ENCODE data around the gene HACL1.
"Not testable (repeated sequence)": the region's sequence is repeated elsewhere in the genome, so short reads cannot be mapped to it uniquely, and the experiment has no call there.

HACL1 gene

DNA sequence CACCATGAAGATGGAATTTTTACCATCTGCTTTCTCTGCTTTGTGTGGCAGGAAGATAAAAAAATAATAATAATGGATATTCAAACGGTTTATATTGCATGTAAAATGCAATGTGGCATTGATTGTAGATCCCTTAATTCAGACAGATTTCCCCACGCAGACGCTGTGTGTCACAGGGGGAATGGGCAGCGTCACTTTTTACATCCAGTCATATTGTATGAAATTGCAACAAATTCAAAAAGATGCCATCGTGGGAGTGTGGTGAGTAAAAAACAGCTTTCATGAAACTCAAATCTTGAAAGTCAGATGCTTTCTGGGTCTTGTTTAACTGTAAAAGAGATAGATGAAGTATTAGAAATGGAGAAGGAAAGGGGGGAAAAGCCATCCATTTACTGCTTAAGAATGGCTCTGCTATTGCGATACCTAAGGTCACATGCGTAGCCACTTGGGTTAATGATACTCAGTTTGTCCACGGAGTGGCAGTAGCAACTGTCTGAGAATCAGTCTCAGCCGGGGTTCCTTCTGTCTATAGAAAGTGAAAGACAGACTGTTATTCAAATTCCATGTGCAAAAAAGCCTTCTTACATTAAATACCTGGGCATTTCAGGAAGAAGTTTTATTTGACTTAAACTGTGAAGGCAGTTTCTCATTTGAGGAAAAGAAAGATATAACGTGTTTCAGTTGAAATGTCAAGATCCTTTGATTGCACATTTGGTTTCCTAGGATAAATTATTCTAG lies 28.7 kb upstream of the HACL1 start:
- peak; percentile 84 for DNase-seq

DNA sequence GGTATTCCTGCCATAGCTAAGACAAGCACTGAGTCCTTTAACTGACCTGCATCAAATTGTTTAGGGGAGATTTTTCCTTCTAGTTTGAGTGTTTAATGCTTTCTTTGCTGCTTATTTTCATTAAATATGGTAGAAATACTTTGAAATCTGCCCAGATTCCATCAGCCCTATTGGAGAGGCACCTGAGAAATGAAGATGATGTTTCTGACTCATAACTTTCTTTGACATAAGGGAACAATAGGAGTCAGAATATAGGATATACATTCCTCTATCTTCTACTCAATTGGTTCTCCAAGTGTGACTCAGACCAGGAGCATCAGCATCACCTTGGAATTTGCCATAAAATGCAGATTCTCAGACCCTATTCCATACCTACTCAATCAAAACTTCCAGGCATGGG lies 27.6 kb upstream of the HACL1 start:
- no peak for DNase-seq

DNA sequence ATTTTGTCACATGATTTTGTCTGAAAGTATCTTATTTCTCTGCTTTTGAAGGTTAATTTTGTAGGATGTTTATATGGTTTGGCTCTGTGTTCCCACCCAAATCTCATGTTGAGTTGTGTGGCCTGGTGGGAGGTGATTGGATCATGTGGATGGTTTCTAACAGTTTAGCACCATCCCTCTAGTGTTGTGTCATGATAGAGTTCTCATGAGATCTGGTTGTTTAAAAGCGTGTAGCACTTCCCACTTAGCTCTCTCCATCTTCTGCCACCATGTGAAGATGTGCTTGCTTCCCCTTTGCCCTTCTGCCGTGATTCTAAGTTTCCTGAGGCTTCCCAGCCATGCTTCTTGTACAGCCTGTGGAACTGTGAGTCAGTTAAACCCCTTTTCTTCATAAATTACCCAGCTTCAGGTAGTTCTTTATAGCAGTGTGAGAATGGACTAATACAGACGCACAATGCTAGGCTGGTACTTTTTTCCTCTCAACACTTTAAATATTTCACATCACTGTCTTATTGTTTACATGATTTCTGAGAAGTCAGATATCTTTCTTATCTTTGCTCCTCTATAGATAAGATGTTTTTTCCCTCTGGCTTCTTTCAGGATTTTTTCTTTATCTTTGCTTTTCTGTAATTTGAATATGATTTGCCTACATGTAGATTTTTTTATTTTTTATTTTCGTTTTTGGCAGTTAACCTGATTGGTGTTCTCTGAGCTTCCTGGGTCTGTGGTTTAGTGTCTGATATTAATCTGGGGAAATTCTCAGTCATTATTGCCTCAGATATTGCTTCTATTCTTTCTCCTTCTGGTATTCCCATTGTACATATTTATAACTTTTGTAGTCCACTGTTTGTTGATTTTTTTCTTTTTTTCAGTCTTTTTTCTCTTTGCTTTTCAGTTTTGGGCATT lies 22.4 kb upstream of the HACL1 start:
- DNase-seq = no peak

DNA sequence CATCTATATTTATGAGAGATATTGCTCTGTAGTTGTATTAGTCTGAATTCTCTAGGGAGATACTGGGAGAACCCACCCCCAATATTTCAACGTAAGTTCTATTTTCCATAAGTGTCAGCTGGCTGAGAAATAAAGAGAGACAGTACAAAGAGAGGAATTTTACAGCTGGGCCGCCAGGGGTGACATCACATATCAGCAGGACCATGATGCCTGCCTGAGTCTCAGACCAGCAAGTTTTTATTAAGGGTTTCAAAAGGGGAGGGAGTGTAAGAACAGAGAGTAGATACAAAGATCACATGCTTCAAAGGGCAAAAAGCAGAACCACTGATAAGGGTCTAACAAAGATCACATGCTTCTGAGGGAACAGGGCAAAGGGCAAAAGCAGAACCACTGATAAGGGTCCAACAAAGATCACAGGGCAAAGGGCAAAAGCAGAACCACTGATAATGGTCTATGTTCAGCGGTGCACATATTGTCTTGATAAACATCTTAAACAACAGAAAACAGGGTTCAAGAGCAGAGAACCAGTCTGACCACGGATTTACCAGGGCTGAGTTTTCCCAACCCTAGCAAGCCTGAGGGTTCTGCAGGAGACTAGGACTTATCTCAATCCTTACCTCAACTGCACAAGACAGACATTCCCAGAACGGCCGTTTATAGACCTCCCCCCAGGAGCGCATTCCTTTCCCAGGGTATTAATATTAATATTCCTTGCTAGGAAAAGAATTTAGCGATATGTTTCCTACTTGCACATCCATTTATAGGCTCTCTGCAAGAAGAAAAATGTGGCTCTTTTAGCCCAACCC lies 18.5 kb upstream of the HACL1 start:
- not testable (repeated sequence) for DNase-seq

DNA sequence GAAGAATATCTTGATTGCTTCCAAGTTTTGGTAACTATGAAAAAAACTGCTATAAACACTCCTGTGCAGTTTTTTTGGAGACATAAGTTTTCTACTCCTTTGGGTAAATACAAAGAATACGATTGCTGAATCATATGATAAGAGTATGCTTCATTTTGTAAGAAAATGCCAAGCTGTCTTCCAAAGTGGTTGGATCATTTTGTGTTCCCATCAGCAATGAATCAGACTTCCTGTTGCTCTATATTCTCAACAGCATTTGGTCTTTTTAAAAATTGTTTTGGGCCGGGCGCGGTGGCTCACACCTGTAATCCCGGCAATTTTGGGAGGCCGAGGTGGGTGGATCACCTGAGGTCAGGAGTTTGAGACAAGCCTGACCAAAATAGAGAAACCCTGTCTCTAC lies 14.7 kb upstream of the HACL1 start:
- no peak for DNase-seq

DNA sequence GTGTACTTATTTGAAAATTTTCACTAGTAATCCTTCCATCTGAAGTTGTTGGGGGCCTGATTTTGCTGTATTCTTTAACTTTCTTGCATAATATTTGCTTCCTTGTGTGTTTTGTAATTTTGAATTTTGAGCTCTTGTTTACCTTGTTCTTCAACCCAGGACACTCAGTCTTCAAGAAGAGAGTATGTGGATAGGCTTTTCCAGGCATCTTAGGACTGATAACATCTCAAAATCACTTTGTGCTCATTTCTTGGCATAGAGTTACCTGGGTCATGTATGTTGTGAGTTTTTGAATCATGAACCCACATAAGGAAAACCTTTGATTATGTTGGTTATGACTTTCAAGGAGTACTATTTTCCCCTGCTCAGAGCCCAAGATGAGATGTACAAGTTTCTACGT lies 13.6 kb upstream of the HACL1 start:
- DNase-seq = no peak

DNA sequence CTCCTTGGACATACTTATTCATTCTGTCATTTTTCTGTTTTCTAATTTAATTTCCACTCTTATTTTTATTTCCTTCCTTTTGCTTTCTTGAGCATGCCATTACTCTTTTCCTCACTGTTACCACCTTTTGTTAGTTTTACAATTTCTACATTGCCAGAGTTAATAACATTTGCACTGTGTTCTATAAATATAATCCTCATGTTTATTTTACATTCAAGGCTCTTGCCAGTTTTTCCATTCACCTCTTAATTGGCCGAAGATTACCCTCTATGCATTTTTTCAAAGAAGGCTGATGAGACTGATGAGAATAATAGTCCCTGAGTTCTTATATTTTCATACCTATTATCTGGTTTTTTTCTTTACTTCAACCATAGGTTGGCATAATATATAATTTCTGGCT lies 10.6 kb upstream of the HACL1 start:
- DNase-seq = no peak

DNA sequence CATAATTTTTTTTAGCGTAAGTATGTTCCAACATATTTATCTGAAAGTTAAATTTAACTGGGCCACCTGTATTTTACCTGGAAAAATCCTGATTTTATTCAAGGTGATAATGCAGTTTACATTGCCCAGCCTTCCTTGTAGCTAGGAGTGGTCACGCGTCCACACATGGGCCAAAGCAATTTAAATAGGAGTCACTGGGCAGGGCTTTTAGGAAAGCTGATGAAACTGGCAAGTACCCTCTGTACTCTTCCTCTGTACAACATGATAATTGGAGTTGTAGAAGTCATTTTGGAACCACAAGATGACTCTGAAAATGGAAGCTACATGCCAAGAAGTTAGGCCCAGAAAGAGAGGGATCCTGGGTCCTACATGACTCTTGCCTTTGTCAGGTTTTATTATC lies 9.6 kb upstream of the HACL1 start:
- DNase-seq = no peak

DNA sequence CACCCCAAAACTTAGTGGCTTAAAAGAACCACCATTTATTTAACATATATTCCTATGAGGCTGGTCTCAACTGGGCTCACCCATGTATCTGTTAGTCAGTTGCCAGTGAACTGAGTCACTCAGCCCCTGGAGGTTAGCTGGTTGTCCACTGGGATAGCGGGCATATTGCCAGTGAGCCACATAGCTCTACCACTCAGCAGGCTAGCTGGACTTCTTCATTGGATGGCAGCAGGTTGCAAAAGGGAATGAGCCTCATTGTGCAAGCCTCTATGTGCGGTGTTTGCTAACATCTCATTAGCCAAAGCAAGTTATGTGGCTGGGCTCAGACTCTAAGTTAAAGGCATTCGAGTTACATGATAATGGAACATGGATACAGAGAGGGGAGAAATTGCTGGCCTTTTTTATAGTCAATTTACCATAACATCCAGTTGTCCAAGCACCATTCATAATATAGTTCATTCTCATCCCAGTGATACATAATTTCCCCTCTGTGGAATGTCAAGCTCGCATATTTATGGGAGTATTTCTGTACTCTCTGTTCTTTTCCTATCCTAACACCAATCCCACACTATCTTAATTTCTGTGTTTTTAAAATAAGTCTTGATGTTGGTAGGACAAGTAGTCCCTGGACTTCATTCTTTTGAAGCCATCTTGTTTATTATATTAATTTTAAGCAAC lies 8.9 kb upstream of the HACL1 start:
- peak; percentile 29 for DNase-seq

DNA sequence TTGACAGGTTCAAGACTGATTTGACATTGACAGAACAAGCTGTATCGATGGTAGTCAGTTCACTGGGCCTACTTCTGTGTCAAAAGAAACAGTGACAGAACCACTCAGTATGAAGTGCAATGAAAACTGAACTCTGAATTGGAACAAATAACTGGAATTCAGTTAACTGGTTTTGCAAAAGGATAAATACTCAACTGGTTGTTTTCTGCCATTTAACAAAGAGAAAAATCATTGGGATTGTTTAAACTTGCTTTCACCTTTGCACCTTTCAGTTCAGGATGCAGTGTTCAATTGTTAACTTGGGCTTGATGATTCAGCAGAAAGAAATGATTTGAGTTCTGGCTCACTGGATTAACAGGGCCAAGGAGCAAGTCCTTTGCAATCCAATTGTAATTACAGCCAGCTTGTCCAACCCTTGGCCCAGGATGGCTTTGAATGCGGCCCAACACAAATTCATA lies 5.1 kb upstream of the HACL1 start:
- DNase-seq = no peak

DNA sequence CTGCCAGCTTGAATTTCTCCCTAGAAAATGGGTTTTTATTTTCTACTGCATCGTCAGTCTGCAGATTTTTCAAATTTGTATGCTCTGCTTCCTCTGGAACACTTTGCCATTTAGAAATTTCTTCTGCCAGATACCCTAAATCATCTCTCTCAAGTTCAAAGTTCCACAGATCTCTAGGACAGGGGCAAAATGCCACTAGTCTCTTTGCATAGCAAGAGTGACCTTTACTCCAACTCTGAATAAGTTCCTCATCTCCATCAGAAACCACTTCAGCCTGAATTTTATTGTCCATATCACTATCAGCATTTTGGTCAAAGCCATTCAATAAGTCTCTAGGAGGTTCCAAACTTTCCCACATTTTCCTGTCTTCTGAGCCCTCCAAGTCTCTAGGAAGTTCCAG lies 3.2 kb upstream of the HACL1 start:
- DNase-seq = not testable (repeated sequence)

DNA sequence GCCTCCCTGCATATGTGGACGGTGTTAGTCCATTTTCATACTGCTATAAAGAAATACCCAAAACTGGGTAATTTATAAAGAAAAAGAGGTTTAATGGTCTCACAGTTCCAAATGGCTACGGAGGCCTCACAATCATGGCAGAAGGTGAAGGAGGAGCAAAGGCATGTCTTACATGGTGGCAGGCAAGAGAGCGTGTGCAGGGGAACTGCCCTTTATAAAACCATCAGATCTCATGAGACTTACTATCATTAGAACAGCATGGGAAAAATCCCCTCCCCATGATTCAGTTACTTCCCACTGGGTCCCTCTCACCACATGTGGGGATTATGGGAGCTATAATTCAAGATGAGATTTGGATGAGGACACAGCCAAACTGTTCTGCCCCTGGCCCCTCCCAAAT lies 1.4 kb upstream of the HACL1 start:
- DNase-seq = not testable (repeated sequence)

DNA sequence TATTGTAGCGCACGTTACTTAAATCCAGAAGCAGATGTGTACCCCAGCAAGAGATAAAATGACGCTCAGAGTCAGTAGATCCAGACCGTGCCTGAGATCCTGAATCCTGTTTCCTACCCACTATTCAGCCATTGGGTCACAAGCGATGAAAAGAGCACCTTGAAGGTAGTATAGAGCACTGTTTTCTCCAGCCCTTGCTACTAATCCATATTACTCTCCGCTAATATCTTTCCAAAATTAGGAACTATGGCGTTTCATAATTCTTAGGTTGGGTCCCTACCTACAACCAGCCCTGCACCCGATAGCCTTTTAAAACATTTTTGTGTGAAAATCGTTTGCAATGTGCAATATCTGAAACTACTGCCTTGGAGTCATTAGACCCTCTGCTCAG lies 772 bp upstream of the HACL1 start:
- DNase-seq = no peak

DNA sequence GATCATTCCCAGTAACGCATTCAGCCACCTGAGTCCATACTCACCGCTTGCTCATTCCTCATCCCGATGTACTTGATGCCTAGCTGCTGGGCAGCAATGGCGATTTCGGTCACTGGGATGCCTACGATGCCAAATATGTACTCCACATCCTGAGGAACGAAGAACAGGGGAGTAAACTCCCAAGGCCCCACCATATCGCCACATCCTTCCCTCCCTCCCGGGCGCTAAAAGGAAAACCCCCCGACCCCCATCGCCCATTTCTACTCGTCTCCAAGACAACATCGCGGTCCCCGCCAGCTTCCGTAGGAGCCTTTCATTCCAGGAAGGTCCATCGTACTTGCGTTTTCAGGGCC lies 347 bp downstream of the HACL1 start:
- no peak for DNase-seq

DNA sequence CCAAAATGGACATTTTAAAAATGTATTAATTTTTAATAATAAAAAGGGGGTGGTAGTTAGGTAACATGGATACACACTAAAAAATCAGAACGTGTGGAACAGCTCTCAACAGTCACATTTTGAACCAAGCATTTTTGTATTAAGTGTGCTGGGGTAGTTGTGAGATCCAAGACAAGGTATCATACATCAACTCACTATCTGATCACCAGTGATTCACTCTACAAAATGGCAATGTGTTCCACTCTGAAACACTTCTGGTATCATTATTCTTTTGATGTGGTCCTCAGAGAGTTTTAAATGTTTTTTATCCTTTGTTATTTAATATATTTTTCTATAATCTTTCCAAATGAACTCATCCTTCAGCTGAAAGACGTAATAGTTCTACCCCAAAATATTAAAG lies 5.4 kb downstream of the HACL1 start:
- DNase-seq = no peak

DNA sequence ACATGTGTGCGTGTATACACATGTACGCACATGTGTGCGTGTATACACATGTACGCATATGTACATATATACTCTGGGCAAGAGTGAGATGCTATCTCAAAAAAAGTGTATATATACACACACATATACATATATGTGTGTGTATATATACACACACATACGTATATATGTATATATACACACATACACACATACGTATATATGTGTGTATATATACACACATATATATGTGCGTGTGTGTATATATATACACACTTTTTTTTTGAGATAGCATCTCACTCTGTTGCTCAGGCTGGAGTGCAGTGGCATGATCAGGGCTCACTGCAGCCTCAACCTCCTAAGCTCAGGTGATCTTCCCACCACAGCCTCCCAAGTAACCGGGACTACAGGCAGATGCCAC lies 8.4 kb downstream of the HACL1 start:
- DNase-seq = no peak

DNA sequence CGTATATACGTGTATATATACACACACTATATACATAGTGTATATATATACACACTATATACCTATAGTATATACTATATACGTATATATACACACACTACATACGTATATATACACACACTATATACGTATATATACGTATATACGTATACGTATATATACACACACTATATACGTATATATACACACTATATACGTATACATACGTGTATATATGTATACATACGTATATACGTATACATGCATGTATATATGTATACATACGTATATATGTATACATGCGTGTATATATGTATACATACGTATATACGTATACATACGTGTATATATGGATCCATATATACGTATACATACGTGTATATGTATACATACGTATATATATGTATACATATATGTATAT lies 9.4 kb downstream of the HACL1 start:
- no peak for DNase-seq

DNA sequence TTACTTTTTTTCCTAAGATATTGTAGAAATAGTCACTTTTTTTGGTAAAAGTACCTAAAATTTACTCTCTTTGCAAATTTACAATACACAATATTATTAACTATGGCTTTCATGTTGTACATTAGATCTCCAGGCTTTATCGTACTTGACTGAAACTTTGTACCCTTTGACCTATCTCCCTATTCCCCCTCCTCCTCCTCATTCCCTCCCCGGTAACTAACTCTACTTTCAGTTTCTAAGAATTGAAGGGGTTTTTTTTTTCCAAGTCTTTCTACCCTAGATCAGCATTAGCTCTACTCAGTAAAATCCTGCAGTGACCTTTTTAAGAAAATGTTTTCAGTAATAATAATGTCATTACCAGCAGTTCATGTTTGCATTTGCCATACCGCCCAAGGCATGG lies 10.1 kb downstream of the HACL1 start:
- DNase-seq = no peak

DNA sequence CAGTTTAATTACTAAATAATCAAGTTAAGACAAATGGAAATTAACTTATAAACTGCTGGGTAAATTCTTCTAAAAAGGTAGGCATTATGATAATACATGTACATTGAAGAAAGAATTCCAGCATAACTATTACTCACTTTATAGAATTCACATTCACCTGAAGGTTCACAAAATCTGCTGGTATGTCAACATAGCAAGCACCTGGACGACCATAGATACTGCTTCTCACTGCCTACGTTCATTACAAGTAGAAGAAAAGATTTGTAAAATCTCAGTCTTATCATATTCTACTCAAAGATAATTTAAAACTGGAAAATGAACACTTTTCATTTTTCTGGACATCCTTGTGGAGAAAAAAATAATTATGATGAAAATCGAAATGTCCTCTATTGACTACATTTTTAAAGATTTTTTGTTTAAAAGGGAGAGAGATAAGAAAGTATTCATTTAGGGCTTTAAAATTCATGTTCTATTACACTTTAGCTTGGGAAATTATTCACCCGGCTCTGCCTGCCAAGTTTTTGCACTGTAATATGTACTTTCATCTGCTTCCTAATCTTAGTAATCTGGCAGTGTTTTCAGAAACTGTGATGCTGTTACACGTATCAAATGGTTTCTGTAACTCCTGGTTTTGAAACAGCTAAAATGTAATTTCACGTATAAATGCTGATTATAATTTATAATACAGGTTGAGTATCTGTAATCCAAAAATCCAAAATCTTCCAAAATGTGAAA lies 16.1 kb downstream of the HACL1 start:
- DNase-seq = no peak

DNA sequence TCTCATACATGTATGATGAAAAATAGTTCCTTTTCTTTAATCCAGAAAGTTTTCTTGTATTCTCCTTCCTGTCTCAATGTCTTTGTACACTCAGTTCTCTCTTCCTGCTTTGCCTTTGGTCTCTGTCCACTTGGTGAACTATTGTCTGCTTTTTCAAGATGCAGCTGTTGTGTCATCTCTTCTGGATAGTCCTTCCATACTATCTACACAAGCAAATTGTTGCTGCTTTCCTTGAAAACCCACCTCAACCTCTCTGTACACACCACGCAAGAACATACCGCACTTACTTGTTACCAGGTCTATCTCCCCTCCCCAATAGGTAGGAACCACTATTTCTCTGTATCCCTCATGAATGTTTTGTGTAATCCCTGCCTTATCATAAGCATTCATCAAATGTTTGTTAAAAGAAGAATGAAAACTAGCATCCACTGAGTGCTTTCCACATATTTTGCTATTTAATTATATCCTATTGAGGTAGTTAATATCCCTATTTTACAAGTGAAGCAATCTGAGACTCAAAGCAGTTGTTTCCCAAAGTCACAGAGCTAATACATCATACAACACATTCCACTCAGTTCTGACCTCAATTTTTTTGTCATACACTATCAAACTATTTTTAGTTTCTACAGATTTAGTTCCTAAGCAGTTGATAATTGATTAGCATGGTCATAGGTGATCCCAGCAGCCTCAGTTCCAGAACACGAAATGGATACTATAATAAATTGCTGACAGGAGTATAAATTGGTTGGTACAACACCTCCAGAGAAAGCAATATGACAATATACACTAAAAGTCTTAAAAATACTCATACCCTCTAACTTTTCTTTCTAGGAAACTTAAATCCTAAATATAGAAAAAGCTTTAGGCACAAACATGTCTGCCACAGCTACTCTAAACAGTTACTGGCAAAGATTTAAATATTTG lies 19.6 kb downstream of the HACL1 start:
- no peak for DNase-seq

DNA sequence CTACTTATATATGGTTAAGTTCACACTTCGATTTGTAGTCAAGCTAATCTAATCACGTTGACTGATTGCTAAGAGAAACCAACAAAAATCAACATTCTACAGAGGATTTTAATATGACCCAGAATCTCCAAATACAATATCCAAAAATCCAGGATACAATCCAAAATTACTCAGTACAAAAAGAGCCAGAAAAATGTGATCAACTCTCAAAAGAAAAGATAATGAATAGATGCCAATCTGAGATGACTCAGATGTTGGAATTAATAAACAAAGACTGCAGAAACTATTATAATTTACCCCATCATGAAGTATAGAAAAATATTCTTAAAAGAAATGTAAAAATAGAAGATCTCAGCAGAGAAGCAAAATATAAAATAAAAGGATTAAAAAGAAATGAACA lies 22.3 kb downstream of the HACL1 start:
- peak; percentile 46 for DNase-seq

Data from fibroblast of skin of abdomen (primary cell).